T-helper 22 cell (primary cell): ENCODE data around the gene TMCO2.
"Not testable (repeated sequence)": the region's sequence is repeated elsewhere in the genome, so short reads cannot be mapped to it uniquely, and the experiment has no call there.

Experiments
- DNase-seq: peaks from one replicate; pipeline ENCODE4 v3.0.0-alpha.2; 2020; ENCODE audit warnings: low read depth

Gene TMCO2

GRCh38 chr1:40247655-40248054 is at the start of gene TMCO2:
TMCO2 (plus strand) TSS chr1:40247937; CDS start chr1:40247994, 57 bp downstream.
- no peak for DNase-seq

- no peak for DNase-seq
These were observed 48.6 kb upstream of the TMCO2 start for GRCh38 chr1:40199126-40199525.

GRCh38 chr1:40204856-40205255 is 42.9 kb upstream of the TMCO2 start:
- DNase-seq = no peak

- DNase-seq = no peak
These were observed 37.1 kb upstream of the TMCO2 start for GRCh38 chr1:40210511-40211204.

- no peak for DNase-seq
These were observed 29.4 kb upstream of the TMCO2 start for GRCh38 chr1:40218333-40218732.

- not testable (repeated sequence) for DNase-seq
These were observed 26.2 kb upstream of the TMCO2 start for GRCh38 chr1:40221471-40221905.

- DNase-seq = no peak
These were observed 25.6 kb upstream of the TMCO2 start for GRCh38 chr1:40221977-40222772.

- DNase-seq = no peak
These were observed 23.7 kb upstream of the TMCO2 start for GRCh38 chr1:40224040-40224439.

- no peak for DNase-seq
These were observed 21.5 kb upstream of the TMCO2 start for GRCh38 chr1:40226192-40226591.

- peak; percentile 29 for DNase-seq
These were observed 15.3 kb upstream of the TMCO2 start for GRCh38 chr1:40232444-40232843.

- DNase-seq = no peak
These were observed 8.1 kb upstream of the TMCO2 start for GRCh38 chr1:40239626-40240025.

- DNase-seq = no peak
These were observed 7.3 kb upstream of the TMCO2 start for GRCh38 chr1:40240390-40240789.

GRCh38 chr1:40241362-40241761 is 6.4 kb upstream of the TMCO2 start:
- no peak for DNase-seq

GRCh38 chr1:40243351-40243750 is 4.4 kb upstream of the TMCO2 start:
- DNase-seq = no peak

- no peak for DNase-seq
These were observed 3.5 kb upstream of the TMCO2 start for GRCh38 chr1:40244138-40244744.

- no peak for DNase-seq
These were observed 2.1 kb upstream of the TMCO2 start for GRCh38 chr1:40245686-40246085.

- no peak for DNase-seq
These were observed 675 bp downstream of the TMCO2 start for GRCh38 chr1:40248412-40248811.

- no peak for DNase-seq
These were observed 3.7 kb downstream of the TMCO2 start for GRCh38 chr1:40251456-40251855.

- no peak for DNase-seq
These were observed 4.9 kb downstream of the TMCO2 start for GRCh38 chr1:40252601-40253000.

GRCh38 chr1:40255231-40255630 is 7.5 kb downstream of the TMCO2 start:
- no peak for DNase-seq

GRCh38 chr1:40256401-40257084 is 8.8 kb downstream of the TMCO2 start:
- no peak for DNase-seq

- no peak for DNase-seq
These were observed 9.6 kb downstream of the TMCO2 start for GRCh38 chr1:40257313-40257687.
